Naive thymus-derived CD8-positive, alpha-beta T cell (primary cell): ENCODE measurements around the gene GFM1. TPM values are rescaled to one million over a fixed set of nuclear protein-coding genes. Genes with fewer than 3 reads are reported as not detected.

Source experiments
- ATAC-seq, 2 donors: fragments of 150-1000 bp; cut with Tn5 transposase in 1 of 2; sonication (Bioruptor Pico), chemical (Tn5 transposase) in 1 of 2; 1 replicate in 1 of 2; 2 replicates in 1 of 2; pipeline ENCODE4 v1.10.0; 2021; ENCODE audit warnings: mild to moderate bottlenecking in 2 of 2, moderate library complexity in 2 of 2
- POLR2A ChIA-PET: fragments of 350-600 bp; sonication (Branson Sonifier 250); formaldehyde crosslinking; loops from one replicate; lab custom pipeline; 2021; ENCODE audit warnings: antibody characterized with exemption; lab: Charles Lee
- DNase-seq, 10 donors: peaks; one replicate each; pipeline versions ENCODE4 v3.0.0 to v3.0.0-alpha.2; 2020 to 2022
- H3K27ac Mint-ChIP-seq, 10 donors: one replicate each; pipeline ENCODE4 v1.8.0; 2020 to 2022; ENCODE audit warnings: mild to moderate bottlenecking in 10 of 10, mixed read lengths in 10 of 10, moderate library complexity in 4 of 10, inconsistent platforms in 1 of 10
- H3K27me3 Mint-ChIP-seq, 5 donors: one replicate each; pipeline ENCODE4 v1.8.0; 2021 to 2022; ENCODE audit warnings: mixed read lengths in 5 of 5
- H3K36me3 Mint-ChIP-seq, 3 donors: one replicate each; pipeline ENCODE4 v1.8.0; 2020 to 2022; ENCODE audit warnings: mixed read lengths in 3 of 3, mild to moderate bottlenecking in 2 of 3, inconsistent platforms in 1 of 3
- H3K4me1 Mint-ChIP-seq, 4 donors: one replicate each; pipeline ENCODE4 v1.8.0; 2021 to 2022; ENCODE audit warnings: mixed read lengths in 4 of 4
- H3K4me3 Mint-ChIP-seq, 10 donors: one replicate each; pipeline ENCODE4 v1.8.0; 2020 to 2022; ENCODE audit warnings: mild to moderate bottlenecking in 10 of 10, mixed read lengths in 10 of 10, moderate library complexity in 6 of 10, inconsistent platforms in 1 of 10
- H3K9me3 Mint-ChIP-seq, 9 donors: one replicate each; pipeline ENCODE4 v1.8.0; 2020 to 2022; ENCODE audit warnings: mixed read lengths in 9 of 9, mild to moderate bottlenecking in 3 of 9, inconsistent platforms in 1 of 9, moderate library complexity in 1 of 9
- polyA plus RNA-seq, 3 donors: library from polyadenylated mRNA; unstranded; fragments of 300-500 nt; fragmentation: Illumina TruSeq; gene quantifications; one replicate each; pipeline ENCODE4 v1.2.3, GENCODE V29; 2021
- total RNA-seq, 8 experiments: library from RNA in 2 of 8; stranded (reverse) in 2 of 8; gene quantifications; one replicate each; pipeline ENCODE4 v1.2.3 and lab custom pipeline; 2021 to 2026

Gene GFM1
- 10 to 100 TPM; 53.8 to 59.7 TPM for total RNA-seq
- 10 to 100 TPM; 26.7 to 32.5 (median 32.0) TPM for polyA plus RNA-seq
- 46.8 to 195 (median 80.9) reads per million in 6 experiments for total RNA-seq (lab: John Stamatoyannopoulos, UW)

- ATAC-seq (peak; percentile 91 to 95), DNase-seq (peak; percentile 80 to 94 (median 87))
- POLR2A ChIA-PET: interaction anchor here (0.7 to 1.7 kb wide), 9 partner anchors 14 to 1916 kb away, joined by 3 to 6 read pairs (median 4); partner anchors contain the start of genes CCNL1, LXN, MFSD1 and RSRC1
- Mint-ChIP-seq H3K9me3 (no peaks in the 10 kb centered on the region), H3K27me3 (no peaks in the 10 kb centered on the region), H3K4me1 (peaks cover 25 to 48% (median 41%) of the 10 kb centered on the region in 4 donors), H3K36me3 (peaks cover 0 to 27% (median 2%) of the 10 kb centered on the region in 3 donors), H3K27ac (peak within 1 kb of the TSS; percentile 83 to 97 (median 94)), H3K4me3 (peak within 1 kb of the TSS; percentile 86 to 99 (median 97))
Measured at GRCh38 chr3:158644345-158644908, at the start of gene GFM1. Gene GFM1, plus strand, starts transcription at chr3:158644527. Its CDS starts 108 bp downstream, at chr3:158644635.

GRCh38 chr3:158600787-158601186 is 43.5 kb upstream of the GFM1 start:
- no peak overlapping the region for H3K4me3 Mint-ChIP-seq
- no peaks in the 10 kb centered on the region for H3K36me3 Mint-ChIP-seq
- H3K4me1 Mint-ChIP-seq: no peaks in the 10 kb centered on the region
- no peak overlapping the region for H3K27ac Mint-ChIP-seq
- DNase-seq: no peak
- H3K9me3 Mint-ChIP-seq: no peaks in the 10 kb centered on the region
- peaks cover 0 to 2% (median 0%) of the 10 kb centered on the region in 5 donors for H3K27me3 Mint-ChIP-seq
- POLR2A ChIA-PET: no interaction called here
- no peak for ATAC-seq

- Mint-ChIP-seq H3K27me3 (peaks cover 0 to 2% (median 0%) of the 10 kb centered on the region in 5 donors), H3K36me3 (no peaks in the 10 kb centered on the region), H3K9me3 (no peaks in the 10 kb centered on the region), H3K4me3 (no peak overlapping the region), H3K4me1 (no peaks in the 10 kb centered on the region), H3K27ac (no peak overlapping the region)
- POLR2A ChIA-PET: no interaction called here
- no peak for DNase-seq
- ATAC-seq: no peak
Measured at GRCh38 chr3:158602227-158602626, 42.1 kb upstream of the GFM1 start.

- Mint-ChIP-seq H3K36me3 (peaks cover 0 to 13% (median 8%) of the 10 kb centered on the region in 3 donors), H3K27me3 (peaks cover 6 to 16% (median 14%) of the 10 kb centered on the region in 5 donors), H3K27ac (no peak overlapping the region), H3K4me3 (no peak overlapping the region), H3K4me1 (no peaks in the 10 kb centered on the region), H3K9me3 (peaks cover 0 to 47% (median 19%) of the 10 kb centered on the region in 9 donors)
- POLR2A ChIA-PET: no interaction called here
- no peak for DNase-seq
- ATAC-seq: no peak
Measured at GRCh38 chr3:158617982-158618875, 26.1 kb upstream of the GFM1 start.

GRCh38 chr3:158625881-158626280 is 18.4 kb upstream of the GFM1 start:
- Mint-ChIP-seq H3K36me3 (peaks cover 0 to 6% (median 5%) of the 10 kb centered on the region in 3 donors), H3K27me3 (peaks cover 6 to 26% (median 13%) of the 10 kb centered on the region in 5 donors), H3K27ac (no peak overlapping the region), H3K9me3 (peaks cover 0 to 12% (median 4%) of the 10 kb centered on the region in 9 donors), H3K4me1 (no peaks in the 10 kb centered on the region), H3K4me3 (no peak overlapping the region)
- POLR2A ChIA-PET: no interaction called here
- no peak for DNase-seq
- no peak for ATAC-seq

GRCh38 chr3:158631981-158632380 is 12.3 kb upstream of the GFM1 start:
- POLR2A ChIA-PET: no interaction called here
- DNase-seq (no peak), ATAC-seq (no peak)
- H3K36me3 Mint-ChIP-seq: peaks cover 0 to 1% (median 0%) of the 10 kb centered on the region in 3 donors
- no peaks in the 10 kb centered on the region for H3K4me1 Mint-ChIP-seq
- H3K27ac Mint-ChIP-seq: no peak overlapping the region
- H3K27me3 Mint-ChIP-seq: peaks cover 4 to 29% (median 18%) of the 10 kb centered on the region in 5 donors
- no peak overlapping the region for H3K4me3 Mint-ChIP-seq
- peaks cover 0 to 5% (median 0%) of the 10 kb centered on the region in 9 donors for H3K9me3 Mint-ChIP-seq

GRCh38 chr3:158640646-158641045 is 3.7 kb upstream of the GFM1 start:
- Mint-ChIP-seq H3K27ac (no peak overlapping the region), H3K27me3 (peaks cover 0 to 1% (median 0%) of the 10 kb centered on the region in 5 donors), H3K9me3 (no peaks in the 10 kb centered on the region), H3K4me3 (no peak overlapping the region), H3K4me1 (peaks cover 13 to 27% (median 19%) of the 10 kb centered on the region in 4 donors), H3K36me3 (peaks cover 0 to 1% (median 0%) of the 10 kb centered on the region in 3 donors)
- POLR2A ChIA-PET: no interaction called here
- no peak for DNase-seq
- ATAC-seq: no peak

GRCh38 chr3:158642005-158642404 is 2.3 kb upstream of the GFM1 start:
- Mint-ChIP-seq H3K27ac (peak overlapping the region in 2 of 10 donors; percentile 20 to 68), H3K4me1 (peaks cover 21 to 37% (median 31%) of the 10 kb centered on the region in 4 donors), H3K36me3 (peaks cover 0 to 6% (median 0%) of the 10 kb centered on the region in 3 donors), H3K9me3 (no peaks in the 10 kb centered on the region), H3K27me3 (no peaks in the 10 kb centered on the region), H3K4me3 (no peak overlapping the region)
- ATAC-seq (no peak), DNase-seq (no peak)
- POLR2A ChIA-PET: no interaction called here

GRCh38 chr3:158642474-158643210 is 1.7 kb upstream of the GFM1 start:
- POLR2A ChIA-PET: interaction anchor here (0.6 kb wide), 1 partner anchor 82 kb away, joined by 3 read pairs; no protein-coding TSS in a partner anchor
- Mint-ChIP-seq H3K27ac (peak overlapping the region in 3 of 10 donors; percentile 39 to 55 (median 47)), H3K9me3 (no peaks in the 10 kb centered on the region), H3K4me1 (peaks cover 21 to 40% (median 33%) of the 10 kb centered on the region in 4 donors), H3K36me3 (peaks cover 0 to 13% (median 0%) of the 10 kb centered on the region in 3 donors), H3K27me3 (no peaks in the 10 kb centered on the region), H3K4me3 (peak overlapping the region in 1 of 10 donors; percentile 37)
- no peak for ATAC-seq
- DNase-seq: no peak

GRCh38 chr3:158649791-158650190 is 5.5 kb downstream of the GFM1 start:
- H3K27ac Mint-ChIP-seq: peak overlapping the region in 3 of 10 donors; percentile 24 to 37 (median 28)
- H3K27me3 Mint-ChIP-seq: no peaks in the 10 kb centered on the region
- POLR2A ChIA-PET: no interaction called here
- peaks cover 17 to 37% (median 31%) of the 10 kb centered on the region in 4 donors for H3K4me1 Mint-ChIP-seq
- H3K4me3 Mint-ChIP-seq: no peak overlapping the region
- H3K9me3 Mint-ChIP-seq: no peaks in the 10 kb centered on the region
- ATAC-seq (no peak), DNase-seq (no peak)
- H3K36me3 Mint-ChIP-seq: peaks cover 7 to 80% (median 10%) of the 10 kb centered on the region in 3 donors

GRCh38 chr3:158651192-158651591 is 6.9 kb downstream of the GFM1 start:
- H3K4me3 Mint-ChIP-seq: no peak overlapping the region
- POLR2A ChIA-PET: no interaction called here
- no peak for ATAC-seq
- no peak overlapping the region for H3K27ac Mint-ChIP-seq
- H3K4me1 Mint-ChIP-seq: peaks cover 10 to 25% (median 18%) of the 10 kb centered on the region in 4 donors
- H3K27me3 Mint-ChIP-seq: no peaks in the 10 kb centered on the region
- peaks cover 7 to 90% (median 14%) of the 10 kb centered on the region in 3 donors for H3K36me3 Mint-ChIP-seq
- no peak for DNase-seq
- H3K9me3 Mint-ChIP-seq: no peaks in the 10 kb centered on the region

GRCh38 chr3:158652463-158652862 is 8.1 kb downstream of the GFM1 start:
- no peak overlapping the region for H3K4me3 Mint-ChIP-seq
- POLR2A ChIA-PET: no interaction called here
- no peak for DNase-seq
- no peak overlapping the region for H3K27ac Mint-ChIP-seq
- peaks cover 6 to 17% (median 11%) of the 10 kb centered on the region in 4 donors for H3K4me1 Mint-ChIP-seq
- no peaks in the 10 kb centered on the region for H3K27me3 Mint-ChIP-seq
- no peak for ATAC-seq
- H3K36me3 Mint-ChIP-seq: peaks cover 7 to 87% (median 14%) of the 10 kb centered on the region in 3 donors
- no peaks in the 10 kb centered on the region for H3K9me3 Mint-ChIP-seq
